GM10847 (cell line): ENCODE data around the gene USP25.

Experiments used
- POLR2A ChIP-seq: IDR thresholded peaks from 2 replicates; pipeline ENCODE4 v1.6.1; 2011; ENCODE audit not compliant: insufficient read length; ENCODE audit errors: extremely low read depth

USP25 gene

GRCh38 chr21:15896501-15896900 is 166.7 kb downstream of the USP25 start:
- no peak for TF ChIP-seq POLR2A

DNA sequence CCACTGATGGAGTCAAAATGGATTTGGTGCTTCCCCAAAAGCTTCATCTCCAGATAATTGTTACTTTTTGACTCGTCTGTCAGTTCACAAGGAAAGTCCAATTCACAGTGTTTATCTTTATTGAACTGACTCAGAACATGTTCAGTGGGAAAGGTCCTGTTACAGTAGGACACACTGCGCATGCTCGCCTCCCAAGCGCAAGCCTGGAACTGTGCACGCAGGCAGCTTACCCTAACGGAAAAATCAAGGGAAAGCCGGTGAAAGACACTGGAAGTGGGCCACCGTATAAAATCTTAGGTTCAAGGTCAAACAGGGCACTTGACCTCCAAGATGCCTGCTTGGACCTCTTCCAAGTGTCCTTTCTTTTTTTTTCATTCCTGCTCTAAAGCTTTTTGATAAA is 174.6 kb downstream of the USP25 start:
- no peak for TF ChIP-seq POLR2A

DNA sequence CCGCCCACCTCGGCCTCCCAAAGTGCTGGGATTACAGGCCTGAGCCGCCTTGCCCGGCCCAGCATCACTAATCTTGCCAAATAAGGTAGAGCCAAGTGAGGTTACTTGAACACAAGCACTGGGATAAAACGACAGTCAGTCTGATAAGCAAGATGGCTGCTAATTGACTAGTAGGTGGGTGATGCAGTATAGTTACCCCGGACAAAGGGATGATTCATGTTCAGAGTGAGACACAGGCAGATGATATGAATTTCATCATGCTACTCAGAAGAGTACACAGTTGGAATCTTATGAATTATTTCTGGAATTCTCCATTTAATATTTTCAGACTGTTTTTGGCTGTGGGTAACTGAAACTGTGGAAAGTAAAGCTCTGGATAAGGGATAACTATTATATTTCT is 178.4 kb downstream of the USP25 start:
- TF ChIP-seq POLR2A = no peak

GRCh38 chr21:15928196-15928595 is 198.4 kb downstream of the USP25 start:
- TF ChIP-seq POLR2A = no peak

- no peak for TF ChIP-seq POLR2A
These were observed 199.1 kb downstream of the USP25 start for GRCh38 chr21:15928686-15929425.

DNA sequence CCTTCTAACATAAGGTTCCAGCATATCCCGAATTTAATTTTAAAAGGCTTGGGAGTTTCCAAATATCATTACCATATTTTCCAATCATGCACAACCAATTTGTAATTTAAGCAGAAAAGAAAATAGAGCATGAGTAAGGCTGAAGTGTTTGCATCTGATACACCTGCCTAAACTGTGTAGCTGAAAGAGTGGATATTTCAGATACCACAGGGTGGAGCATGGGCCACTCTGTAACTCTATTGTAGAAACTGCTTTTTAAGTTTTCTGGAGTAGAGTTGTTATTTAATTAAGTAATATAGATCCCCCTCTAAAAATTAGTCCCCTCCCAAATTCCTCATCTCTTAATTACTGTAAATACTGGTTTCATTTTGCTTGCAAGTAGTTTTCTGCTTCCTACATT is 199.8 kb downstream of the USP25 start:
- no peak for TF ChIP-seq POLR2A
